Loucy (cell line): ENCODE data around the gene TLCD2.

Source experiments
- CTCF ChIP-seq: fragments of 200-600 bp; sonication (generic); conservative IDR thresholded peaks from 2 replicates; pipeline ENCODE4 v1.5.1; 2014; ENCODE audit warnings: mild to moderate bottlenecking, antibody characterized with exemption, low read length
- EZH2phosphoT487 ChIP-seq: fragments of 200-600 bp; IDR thresholded peaks from 2 replicates; pipeline ENCODE4 v1.6.1; 2018; ENCODE audit warnings: antibody characterized with exemption, mild to moderate bottlenecking, moderate library complexity, borderline replicate concordance

DNA sequence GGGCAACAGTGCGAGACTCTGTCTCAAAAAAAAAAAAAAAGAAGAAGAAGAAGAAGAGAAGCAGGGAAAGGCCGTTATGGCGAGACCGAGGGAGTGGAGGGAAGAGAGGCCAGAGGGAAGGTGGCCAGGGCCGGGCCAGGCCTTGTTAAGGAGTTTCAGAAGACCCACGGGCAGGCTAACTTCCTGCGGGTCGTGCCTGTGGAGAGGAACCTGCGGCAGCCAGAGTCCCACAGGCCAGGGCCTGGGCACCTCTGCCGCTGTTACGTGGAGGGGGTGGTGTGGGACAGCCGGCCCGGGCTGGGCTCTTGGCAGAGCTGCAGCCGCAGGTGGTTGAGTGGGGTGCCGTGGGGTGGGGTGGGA, 19.8 kb upstream of the TLCD2 start:
- TF ChIP-seq CTCF (no peak), EZH2phosphoT487 (no peak)
